ENCODE measurements around the gene NPEPL1. TPM values are rescaled to one million over a fixed set of nuclear protein-coding genes. Genes with fewer than 3 reads are reported as not detected.
"Not testable (repeated sequence)": the region's sequence is repeated elsewhere in the genome, so short reads cannot be mapped to it uniquely, and the experiment has no call there.

NPEPL1 gene, protein sequence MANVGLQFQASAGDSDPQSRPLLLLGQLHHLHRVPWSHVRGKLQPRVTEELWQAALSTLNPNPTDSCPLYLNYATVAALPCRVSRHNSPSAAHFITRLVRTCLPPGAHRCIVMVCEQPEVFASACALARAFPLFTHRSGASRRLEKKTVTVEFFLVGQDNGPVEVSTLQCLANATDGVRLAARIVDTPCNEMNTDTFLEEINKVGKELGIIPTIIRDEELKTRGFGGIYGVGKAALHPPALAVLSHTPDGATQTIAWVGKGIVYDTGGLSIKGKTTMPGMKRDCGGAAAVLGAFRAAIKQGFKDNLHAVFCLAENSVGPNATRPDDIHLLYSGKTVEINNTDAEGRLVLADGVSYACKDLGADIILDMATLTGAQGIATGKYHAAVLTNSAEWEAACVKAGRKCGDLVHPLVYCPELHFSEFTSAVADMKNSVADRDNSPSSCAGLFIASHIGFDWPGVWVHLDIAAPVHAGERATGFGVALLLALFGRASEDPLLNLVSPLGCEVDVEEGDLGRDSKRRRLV
- total RNA-seq: 10 to 100 TPM; 25.7 to 29.0 TPM

DNA sequence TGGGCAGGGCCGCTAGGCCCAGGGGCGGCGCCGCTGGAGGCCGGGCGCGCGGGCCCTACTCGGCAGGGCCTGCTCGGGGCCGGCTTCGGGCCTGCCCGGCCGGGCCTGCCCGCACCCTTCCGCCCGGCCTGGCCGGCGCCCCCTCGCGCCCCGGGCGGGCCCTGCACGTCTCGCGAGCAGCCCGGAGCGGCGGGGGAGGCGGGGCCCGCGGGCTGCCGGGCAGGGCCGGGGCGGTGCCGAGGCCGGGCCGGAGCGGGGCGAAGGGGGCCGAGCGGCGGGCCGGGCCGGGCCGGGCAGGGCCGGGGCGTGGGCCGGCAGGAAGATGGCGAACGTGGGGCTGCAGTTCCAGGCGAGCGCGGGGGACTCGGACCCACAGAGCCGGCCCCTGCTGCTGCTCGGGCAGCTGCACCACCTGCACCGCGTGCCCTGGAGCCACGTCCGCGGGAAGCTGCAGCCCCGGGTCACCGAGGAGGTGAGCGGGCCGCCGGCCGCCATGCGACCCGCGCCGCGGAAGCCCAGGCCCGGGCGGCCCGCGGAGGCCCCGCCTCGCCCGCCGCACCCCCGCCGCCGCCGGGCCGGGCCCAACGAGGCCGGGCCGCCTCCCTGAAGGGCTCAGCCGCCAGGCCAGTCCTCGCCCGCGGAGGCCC lies at the start of gene NPEPL1:
Gene NPEPL1 (plus strand): TSS at position 222 of the 647 bp plus-strand sequence. CDS start 101 bp downstream, at position 323.
- ATAC-seq (replicated peaks in 1 of 2) (peak; percentile 96 to 97), DNase-seq (peak; percentile 81 to 87)
- no peak within 1 kb of the TSS for H3K27ac Mint-ChIP-seq
- H3K4me1 Mint-ChIP-seq (ENCODE audit: low read depth): peaks cover 6% of the 10 kb centered on the region
- H3K4me3 Mint-ChIP-seq: peak within 1 kb of the TSS; percentile 70 to 81
- H3K36me3 Mint-ChIP-seq (ENCODE audit: insufficient read depth in 2 of 2): peaks cover 0 to 1% of the 10 kb centered on the region in 2 donors
- no peaks in the 10 kb centered on the region for H3K27me3 Mint-ChIP-seq (ENCODE audit: low read depth)
- no peaks in the 10 kb centered on the region for H3K9me3 Mint-ChIP-seq

DNA sequence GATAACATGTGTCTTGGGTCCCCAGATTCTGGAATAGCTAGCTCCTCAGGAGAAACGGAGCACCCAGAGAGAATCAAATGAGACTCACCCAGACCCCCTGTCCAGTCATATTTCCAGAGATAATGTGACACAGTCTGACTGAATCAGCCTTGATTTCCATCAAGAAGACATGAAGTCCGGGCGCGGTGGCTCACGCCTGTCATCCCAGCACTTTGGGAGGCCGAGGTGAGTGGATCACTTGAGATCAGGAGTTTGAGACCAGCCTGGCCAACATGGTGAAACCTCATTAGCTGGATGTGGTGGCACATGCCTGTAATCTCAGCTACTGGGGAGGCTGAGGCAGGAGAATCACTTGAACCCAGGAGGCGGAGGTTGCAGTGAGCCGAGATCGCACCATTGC lies 49.7 kb upstream of the NPEPL1 start:
- not testable (repeated sequence) for DNase-seq; ATAC-seq (replicated peaks in 1 of 2); H3K27ac Mint-ChIP-seq; H3K9me3 Mint-ChIP-seq; H3K27me3 Mint-ChIP-seq (ENCODE audit: low read depth); H3K4me3 Mint-ChIP-seq; H3K36me3 Mint-ChIP-seq (ENCODE audit: insufficient read depth in 2 of 2)
- H3K4me1 Mint-ChIP-seq (ENCODE audit: low read depth): peaks cover 18% of the 10 kb centered on the region

DNA sequence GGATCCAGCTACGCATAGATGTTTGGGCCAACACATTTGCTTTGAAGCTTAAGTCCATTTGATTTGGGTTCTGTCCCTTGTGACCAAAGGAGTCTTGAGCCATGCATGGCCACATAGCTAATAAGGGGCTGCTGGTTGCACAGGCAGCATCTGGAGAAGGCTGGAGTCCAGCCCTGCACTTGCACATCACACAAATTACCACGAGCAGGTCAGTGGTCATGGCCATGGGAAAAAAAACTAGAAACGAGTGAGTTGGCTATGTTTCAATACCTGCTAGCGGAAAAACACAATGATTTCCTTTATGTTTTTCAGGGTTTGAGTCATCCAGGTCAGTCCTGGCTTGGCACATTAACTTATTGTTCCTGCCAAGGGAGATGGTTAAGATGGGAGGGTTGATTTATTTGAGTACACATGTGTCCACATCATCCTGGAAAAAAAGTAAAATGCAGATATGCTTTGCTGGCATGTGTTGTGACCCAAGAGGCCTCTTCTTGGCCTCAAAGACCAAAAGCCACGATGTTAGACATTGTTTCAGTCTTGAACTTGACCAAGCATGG lies 47.1 kb upstream of the NPEPL1 start:
- H3K9me3 Mint-ChIP-seq: no peaks in the 10 kb centered on the region

DNA sequence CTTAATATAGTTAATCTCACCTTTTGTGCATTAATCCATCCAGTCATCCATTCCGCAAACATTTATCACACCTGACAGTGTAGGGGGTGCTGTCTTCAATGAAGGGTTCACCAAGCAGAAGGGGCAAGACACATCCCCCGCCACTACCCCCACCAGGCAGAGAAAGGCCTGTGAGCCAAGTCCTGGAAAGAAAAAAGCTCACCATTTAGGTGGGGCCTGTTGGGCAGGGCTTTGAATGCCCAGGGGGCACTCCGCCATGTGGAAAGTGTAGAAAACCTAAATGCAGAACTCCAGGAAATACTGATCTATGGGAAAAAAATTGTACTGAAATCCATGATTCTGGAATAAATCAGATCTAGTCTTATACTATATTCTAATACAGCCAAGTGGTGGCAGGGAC lies 46.3 kb upstream of the NPEPL1 start:
- Mint-ChIP-seq H3K4me3 (no peak overlapping the region), H3K27me3 (ENCODE audit: low read depth) (no peaks in the 10 kb centered on the region), H3K9me3 (no peaks in the 10 kb centered on the region), H3K4me1 (ENCODE audit: low read depth) (peaks cover 16% of the 10 kb centered on the region), H3K36me3 (ENCODE audit: insufficient read depth in 2 of 2) (peaks cover 3% of the 10 kb centered on the region in 2 donors), H3K27ac (no peak overlapping the region)
- no peak for DNase-seq
- no peak for ATAC-seq (replicated peaks in 1 of 2)

More for the DNA sequence above, 47.1 kb upstream of the NPEPL1 start:
- H3K4me1 Mint-ChIP-seq (ENCODE audit: low read depth): peaks cover 16% of the 10 kb centered on the region
- H3K27me3 Mint-ChIP-seq (ENCODE audit: low read depth): no peaks in the 10 kb centered on the region
- DNase-seq (no peak), ATAC-seq (replicated peaks in 1 of 2) (no peak)
- no peak overlapping the region for H3K4me3 Mint-ChIP-seq
- H3K27ac Mint-ChIP-seq: no peak overlapping the region
- H3K36me3 Mint-ChIP-seq (ENCODE audit: insufficient read depth in 2 of 2): no peaks in the 10 kb centered on the region

DNA sequence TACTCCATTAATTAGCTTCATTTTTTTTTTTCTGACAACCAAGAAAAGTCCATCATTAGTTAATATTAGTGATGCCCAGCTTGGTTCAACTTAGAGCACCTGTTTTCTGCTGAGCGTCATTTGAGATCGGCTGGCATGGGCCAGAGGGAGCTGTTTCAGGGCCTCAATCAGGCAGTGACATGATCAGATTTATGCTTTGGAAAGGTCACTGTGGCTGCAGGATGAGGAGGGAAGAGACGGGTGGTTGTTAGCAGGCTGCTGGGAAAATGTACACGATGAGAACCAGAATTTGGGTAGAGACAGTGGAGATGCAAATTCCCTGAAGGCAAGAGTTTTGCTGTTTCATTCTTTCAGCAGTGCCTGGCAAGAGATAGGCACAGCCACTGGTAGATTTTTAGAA lies 45.9 kb upstream of the NPEPL1 start:
- Mint-ChIP-seq H3K27ac (no peak overlapping the region), H3K9me3 (no peaks in the 10 kb centered on the region), H3K27me3 (ENCODE audit: low read depth) (no peaks in the 10 kb centered on the region), H3K4me1 (ENCODE audit: low read depth) (peaks cover 16% of the 10 kb centered on the region), H3K4me3 (no peak overlapping the region), H3K36me3 (ENCODE audit: insufficient read depth in 2 of 2) (peaks cover 7% of the 10 kb centered on the region in 2 donors)
- DNase-seq (no peak), ATAC-seq (replicated peaks in 1 of 2) (no peak)

DNA sequence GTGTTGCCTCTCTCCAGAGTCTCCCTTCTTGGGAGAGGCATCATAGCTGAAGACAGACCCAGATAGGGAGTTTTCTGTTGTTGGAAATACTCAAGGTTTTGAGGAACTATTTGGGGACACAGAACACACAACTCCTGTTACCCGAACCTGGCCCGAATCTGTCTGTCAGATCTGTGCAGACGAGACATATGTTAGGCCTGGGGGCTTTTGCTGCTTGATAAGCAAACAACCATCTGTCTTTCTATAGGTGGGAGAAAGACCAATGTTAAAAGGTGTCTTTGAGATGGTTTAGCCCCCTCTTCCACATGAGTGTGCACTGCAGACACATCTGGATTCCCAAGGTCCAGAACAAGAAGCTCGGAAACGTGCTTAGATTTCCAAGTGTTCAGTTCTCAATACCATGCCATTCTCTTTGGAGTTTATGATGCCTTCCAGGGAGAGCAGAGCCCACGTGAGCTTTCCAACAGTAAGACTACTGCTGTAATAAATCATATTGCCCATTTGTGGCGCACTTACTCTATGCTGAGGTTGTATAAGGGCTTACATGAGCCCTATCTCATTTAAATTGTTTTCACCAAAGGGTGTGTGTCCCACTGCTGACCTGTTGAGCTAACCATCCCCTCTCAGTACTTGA lies 45.3 kb upstream of the NPEPL1 start:
- Mint-ChIP-seq H3K9me3 (no peaks in the 10 kb centered on the region), H3K36me3 (ENCODE audit: insufficient read depth in 2 of 2) (peaks cover 9 to 12% of the 10 kb centered on the region in 2 donors), H3K4me1 (ENCODE audit: low read depth) (peaks cover 16% of the 10 kb centered on the region), H3K27ac (no peak overlapping the region), H3K4me3 (no peak overlapping the region), H3K27me3 (ENCODE audit: low read depth) (no peaks in the 10 kb centered on the region)
- no peak for ATAC-seq (replicated peaks in 1 of 2)
- no peak for DNase-seq

DNA sequence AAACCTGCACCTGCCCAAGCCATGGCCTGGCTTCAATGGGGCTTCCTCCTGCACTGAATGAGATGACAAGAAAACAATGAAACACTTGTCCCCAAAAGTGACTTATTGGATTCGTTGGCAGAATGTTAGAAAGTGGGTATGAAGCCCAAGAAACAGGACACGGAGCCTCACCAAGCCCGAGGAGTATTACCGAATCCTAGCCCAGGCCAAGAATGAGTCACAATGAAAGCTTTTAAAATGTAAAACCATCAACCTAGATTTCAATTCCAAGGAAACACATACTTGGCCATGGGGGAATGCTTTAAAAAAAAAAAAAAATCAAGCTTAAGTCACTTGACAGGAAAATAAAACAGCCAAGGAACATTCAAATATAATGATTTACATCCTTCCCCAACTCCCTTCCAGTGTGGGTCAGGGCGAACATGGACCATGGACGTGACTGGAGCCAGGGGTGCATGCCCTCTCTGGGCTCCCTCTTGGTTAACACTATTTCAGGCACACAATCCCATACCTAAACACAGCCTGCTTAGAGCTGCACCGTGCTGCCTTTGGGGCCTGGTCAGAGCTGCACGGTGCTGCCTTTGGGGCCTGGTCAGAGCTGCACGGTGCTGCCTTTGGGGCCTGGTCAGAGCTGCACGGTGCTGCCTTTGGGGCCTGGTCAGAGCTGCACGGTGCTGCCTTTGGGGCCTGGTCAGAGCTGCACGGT lies 44.7 kb upstream of the NPEPL1 start:
- Mint-ChIP-seq H3K27ac (no peak overlapping the region), H3K4me1 (ENCODE audit: low read depth) (peaks cover 16% of the 10 kb centered on the region), H3K27me3 (ENCODE audit: low read depth) (no peaks in the 10 kb centered on the region), H3K9me3 (no peaks in the 10 kb centered on the region), H3K36me3 (ENCODE audit: insufficient read depth in 2 of 2) (peaks cover 12 to 14% of the 10 kb centered on the region in 2 donors), H3K4me3 (no peak overlapping the region)
- no peak for ATAC-seq (replicated peaks in 1 of 2)
- no peak for DNase-seq

DNA sequence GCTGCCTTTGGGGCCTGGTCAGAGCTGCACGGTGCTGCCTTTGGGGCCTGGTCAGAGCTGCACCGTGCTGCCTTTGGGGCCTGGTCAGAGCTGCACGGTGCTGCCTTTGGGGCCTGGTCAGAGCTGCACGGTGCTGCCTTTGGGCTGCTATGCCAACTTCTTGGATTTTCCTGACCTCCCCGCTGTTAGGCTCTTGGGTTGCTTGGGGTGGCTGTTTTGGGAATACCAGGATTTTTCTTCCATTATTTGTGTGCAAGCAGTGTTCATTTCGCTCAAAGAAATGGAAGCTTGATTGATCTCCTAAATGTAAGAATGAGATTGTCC lies 44.1 kb upstream of the NPEPL1 start:
- Mint-ChIP-seq H3K36me3 (ENCODE audit: insufficient read depth in 2 of 2) (peaks cover 13 to 17% of the 10 kb centered on the region in 2 donors), H3K4me3 (peak overlapping the region; percentile 77 to 81), H3K4me1 (ENCODE audit: low read depth) (peaks cover 21% of the 10 kb centered on the region)
- not testable (repeated sequence) for H3K27me3 Mint-ChIP-seq (ENCODE audit: low read depth); DNase-seq; ATAC-seq (replicated peaks in 1 of 2); H3K9me3 Mint-ChIP-seq; H3K27ac Mint-ChIP-seq

DNA sequence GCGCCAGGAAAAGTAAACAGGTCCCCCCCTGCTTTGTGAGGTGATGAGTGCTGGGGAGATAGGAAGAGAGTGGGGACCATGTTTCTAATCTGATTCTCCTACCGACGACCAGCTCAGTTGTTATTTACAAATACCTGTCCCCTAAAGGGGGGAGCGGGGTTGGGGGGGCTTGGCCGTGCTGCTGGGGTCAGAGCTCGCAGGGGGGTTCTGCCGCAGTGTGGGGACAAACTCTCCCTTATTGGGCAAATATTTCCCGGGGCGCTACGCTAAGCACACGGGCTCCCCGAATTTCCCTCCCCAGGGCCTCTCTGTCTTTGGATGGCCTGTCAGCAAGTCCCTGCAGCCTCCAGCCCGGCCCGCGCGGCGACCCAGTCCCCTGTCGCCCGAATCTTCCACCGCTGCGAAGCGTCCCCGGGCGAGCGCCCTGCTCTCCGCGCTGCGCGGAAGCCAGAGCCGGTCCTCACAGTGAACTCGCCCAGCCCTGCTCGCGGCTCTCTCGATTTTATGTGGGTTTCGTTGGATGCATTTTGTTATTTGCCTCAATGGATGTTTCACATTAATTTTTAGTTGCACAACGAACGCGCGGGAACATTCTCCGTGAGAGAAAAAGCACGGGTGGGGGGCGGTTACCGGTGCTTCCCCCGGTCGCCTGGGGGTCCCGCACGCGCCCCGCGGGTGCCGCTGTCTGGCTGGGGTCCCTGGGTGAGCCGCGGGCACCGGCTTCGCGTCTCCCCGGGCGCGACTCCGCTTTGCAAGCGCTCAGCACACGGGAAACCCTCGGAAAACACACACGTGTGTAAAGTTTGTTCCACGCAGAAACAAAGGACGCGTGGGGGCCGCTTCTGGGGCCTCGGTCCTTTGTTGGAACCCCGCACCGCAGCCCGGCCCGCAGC lies 43.1 kb upstream of the NPEPL1 start:
- H3K4me1 Mint-ChIP-seq (ENCODE audit: low read depth): peaks cover 26% of the 10 kb centered on the region
- no peaks in the 10 kb centered on the region for H3K9me3 Mint-ChIP-seq
- H3K4me3 Mint-ChIP-seq: peak overlapping the region; percentile 77 to 81
- peaks cover 13 to 17% of the 10 kb centered on the region in 2 donors for H3K36me3 Mint-ChIP-seq (ENCODE audit: insufficient read depth in 2 of 2)
- peak overlapping the region; percentile 95 for H3K27ac Mint-ChIP-seq
- DNase-seq (peak; percentile 50 to 55), ATAC-seq (replicated peaks in 1 of 2) (no peak)
- no peaks in the 10 kb centered on the region for H3K27me3 Mint-ChIP-seq (ENCODE audit: low read depth)

DNA sequence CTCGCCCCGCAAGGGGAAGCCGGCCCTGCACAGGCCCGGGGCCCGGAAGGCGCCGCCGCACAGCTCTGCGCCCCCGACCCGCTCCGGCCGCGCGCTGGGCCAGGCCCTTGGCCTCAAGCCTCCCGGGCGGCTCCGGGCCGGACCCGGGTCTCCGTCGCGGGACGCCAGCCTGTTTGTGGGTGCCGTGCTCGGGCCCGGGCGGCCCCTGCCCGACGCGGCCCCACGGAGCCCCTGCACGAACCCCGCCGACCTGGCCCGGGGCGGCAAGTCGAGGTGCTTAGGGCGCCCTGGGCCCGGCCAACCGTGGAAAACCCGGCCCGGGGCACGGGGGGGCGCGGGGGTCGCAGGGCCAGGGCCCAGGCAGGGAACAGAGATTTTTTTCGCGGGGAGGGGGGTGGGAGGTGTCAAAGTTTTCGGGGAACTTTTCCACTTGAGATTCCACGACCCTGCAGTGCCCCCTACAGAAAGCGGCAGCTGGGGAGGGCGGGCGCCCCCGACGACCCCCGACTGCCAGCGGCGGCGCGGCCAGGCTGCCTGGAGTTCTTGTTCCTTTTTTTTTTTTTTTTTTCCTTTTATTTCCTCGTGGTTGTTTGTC lies 42.3 kb upstream of the NPEPL1 start:
- DNase-seq (peak; percentile 41 to 59), ATAC-seq (replicated peaks in 1 of 2) (peak; percentile 24 to 30)
- Mint-ChIP-seq H3K4me3 (peak overlapping the region; percentile 90 to 96), H3K9me3 (no peaks in the 10 kb centered on the region), H3K27me3 (ENCODE audit: low read depth) (no peaks in the 10 kb centered on the region), H3K4me1 (ENCODE audit: low read depth) (peaks cover 32% of the 10 kb centered on the region), H3K36me3 (ENCODE audit: insufficient read depth in 2 of 2) (peaks cover 13 to 17% of the 10 kb centered on the region in 2 donors), H3K27ac (peak overlapping the region; percentile 99)

DNA sequence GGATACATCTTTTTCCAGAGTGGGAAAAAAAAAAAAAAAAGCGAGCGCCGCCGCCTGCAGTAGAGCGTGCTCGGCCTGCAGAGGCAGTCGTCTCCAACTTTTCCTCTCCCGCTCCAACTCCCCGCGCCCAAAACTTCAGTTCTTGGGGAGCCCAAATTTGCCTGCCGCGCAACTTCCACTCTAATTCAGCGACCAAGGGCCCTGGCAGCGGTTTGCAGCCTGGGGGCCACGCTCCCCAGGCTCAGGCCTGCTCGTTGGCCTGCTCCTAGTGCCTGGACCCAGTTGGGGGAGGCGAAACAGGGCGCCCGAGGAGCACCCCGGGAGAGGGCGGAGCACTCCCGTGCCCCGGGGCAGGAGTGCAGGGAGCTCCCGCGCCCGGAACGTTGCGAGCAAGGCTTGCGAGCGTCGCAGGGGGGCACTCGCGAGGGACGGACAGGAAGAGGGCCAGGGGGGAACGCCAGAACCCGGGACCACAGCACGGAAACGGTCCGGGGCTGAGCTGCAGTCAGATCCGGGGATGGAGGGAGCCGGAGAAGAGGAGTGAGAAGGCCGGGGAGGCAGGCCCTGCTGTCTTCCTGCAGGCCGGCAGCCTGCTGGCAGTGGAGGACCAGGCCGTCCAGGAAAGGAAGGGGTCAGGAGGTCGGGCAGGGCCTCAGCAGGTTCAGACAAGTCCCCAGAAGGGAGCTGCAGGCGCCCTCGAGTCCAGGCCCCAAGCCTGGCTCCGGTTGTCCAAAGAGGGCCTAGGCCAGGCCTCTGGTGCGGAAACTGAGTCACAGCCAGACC lies 41.6 kb upstream of the NPEPL1 start, which contains the start of gene STX16:
Gene STX16 (plus strand): TSS at position 508 of the 783 bp plus-strand sequence. CDS start 724 bp downstream, outside the sequence.
- ATAC-seq (replicated peaks in 1 of 2) (peak; percentile 84 to 85), DNase-seq (peak; percentile 91 to 92)
- H3K27ac Mint-ChIP-seq: peak within 1 kb of the TSS; percentile 99
- H3K9me3 Mint-ChIP-seq: no peaks in the 10 kb centered on the region
- H3K27me3 Mint-ChIP-seq (ENCODE audit: low read depth): no peaks in the 10 kb centered on the region
- H3K36me3 Mint-ChIP-seq (ENCODE audit: insufficient read depth in 2 of 2): peaks cover 13 to 17% of the 10 kb centered on the region in 2 donors
- H3K4me3 Mint-ChIP-seq: peak within 1 kb of the TSS; percentile 90 to 96
- H3K4me1 Mint-ChIP-seq (ENCODE audit: low read depth): peaks cover 32% of the 10 kb centered on the region

Data from activated T-cell treated with anti-CD3 and anti-CD28 coated beads, Interleukin-2, amount 50 U/mL, for 72 hours (primary cell).